NOMO-1 treated with DMSO at 0.1 percent for 48 hours (cell line): Measurements from ENCODE around the gene TJP3.

Source experiments
- DNase-seq: peaks from one replicate; lab custom pipeline; 2025; ENCODE audit not compliant: unreplicated experiment; lab: John Stamatoyannopoulos, UW

TJP3 gene

GRCh38 chr19:3670796-3671679 is 37.1 kb upstream of the TJP3 start:
- no peak for DNase-seq

GRCh38 chr19:3671680-3672574 is 36.3 kb upstream of the TJP3 start:
- no peak for DNase-seq

GRCh38 chr19:3672575-3672948 is 35.6 kb upstream of the TJP3 start:
- no peak for DNase-seq

GRCh38 chr19:3672993-3673392 is 35.2 kb upstream of the TJP3 start:
- no peak for DNase-seq

- no peak for DNase-seq
Measured at GRCh38 chr19:3673506-3674439, 34.4 kb upstream of the TJP3 start.

GRCh38 chr19:3674784-3675543 is 33.2 kb upstream of the TJP3 start:
- no peak for DNase-seq

- no peak for DNase-seq
Measured at GRCh38 chr19:3678188-3678587, 30.0 kb upstream of the TJP3 start.

GRCh38 chr19:3679138-3679537 is 29.0 kb upstream of the TJP3 start:
- no peak for DNase-seq

- DNase-seq, result no peak
Measured at GRCh38 chr19:3679581-3679980, 28.6 kb upstream of the TJP3 start.

GRCh38 chr19:3680939-3681338 is 27.2 kb upstream of the TJP3 start:
- no peak for DNase-seq

GRCh38 chr19:3682286-3682685 is 25.9 kb upstream of the TJP3 start:
- DNase-seq, result no peak

GRCh38 chr19:3682741-3683404 is 25.3 kb upstream of the TJP3 start:
- DNase-seq, result no peak

- no peak for DNase-seq
Measured at GRCh38 chr19:3683405-3684053, 24.7 kb upstream of the TJP3 start.

- DNase-seq, result no peak
Measured at GRCh38 chr19:3684054-3684816, 23.9 kb upstream of the TJP3 start.

GRCh38 chr19:3684817-3685410 is 23.3 kb upstream of the TJP3 start:
- DNase-seq, result no peak

- no peak for DNase-seq
Measured at GRCh38 chr19:3687393-3687773, 20.8 kb upstream of the TJP3 start.

- no peak for DNase-seq
Measured at GRCh38 chr19:3687774-3688706, 20.1 kb upstream of the TJP3 start.
